H1 (cell line): ENCODE results near the gene DNAH8. TPM values are rescaled to one million over a fixed set of nuclear protein-coding genes. Genes with fewer than 3 reads are reported as not detected.

Source experiments
- GABPA ChIP-seq: IDR thresholded peaks from 2 replicates; pipeline ENCODE4 v1.6.1; 2011; ENCODE audit warnings: mild to moderate bottlenecking, low read length, moderate library complexity, borderline replicate concordance; ENCODE audit not compliant: insufficient read depth
- KDM4A ChIP-seq: IDR thresholded peaks from one replicate; pipeline ENCODE4 v1.7.1; 2012; ENCODE audit warnings: low read depth, mild to moderate bottlenecking, moderate library complexity, low read length, inconsistent platforms; ENCODE audit not compliant: severe bottlenecking
- POLR2A ChIP-seq, 2 experiments: IDR thresholded peaks; 1 replicate in 1 of 2; 2 replicates in 1 of 2; pipeline ENCODE4 v1.6.1; 2011; ENCODE audit warnings: low read depth in 2 of 2, low read length in 2 of 2, mild to moderate bottlenecking in 2 of 2; ENCODE audit errors: control extremely low read depth in 1 of 2
- RFX5 ChIP-seq: IDR thresholded peaks from 2 replicates; pipeline ENCODE4 v1.6.1; 2011; ENCODE audit warnings: low read depth, low read length, improper control_type of control experiment, borderline replicate concordance
- SIRT6 ChIP-seq: IDR thresholded peaks from one replicate; pipeline ENCODE4 v1.7.1; 2012; ENCODE audit warnings: low read length, inconsistent platforms
- SRF ChIP-seq: IDR thresholded peaks from 2 replicates; pipeline ENCODE4 v1.6.1; 2011; ENCODE audit warnings: mild to moderate bottlenecking, low read depth, low read length, moderate library complexity
- TAF1 ChIP-seq: IDR thresholded peaks from 2 replicates; pipeline ENCODE4 v1.6.1; 2011; ENCODE audit warnings: mild to moderate bottlenecking, low read depth, low read length
- TAF7 ChIP-seq: optimal IDR thresholded peaks from 2 replicates; pipeline ENCODE3; 2011; ENCODE audit warnings: low read depth, mild to moderate bottlenecking, inconsistent platforms, low read length, moderate library complexity, borderline replicate concordance
- polyA plus RNA-seq, 7 experiments: library from polyadenylated mRNA; depleted of rRNA in 3 of 7; stranded (reverse) in 5 of 7; unstranded in 2 of 7; fragments of >200 nt in 5 of 7; fragments of 200-250 nt in 2 of 7; gene quantifications; 1 replicate in 5 of 7; 2 replicates in 1 of 7; 4 replicates in 1 of 7; pipeline versions ENCODE4 v1.2.1 to v1.2.3, GENCODE V29; 2011 to 2013; ENCODE audit warnings: missing spikeins in 2 of 7, mixed read lengths in 2 of 7
- total RNA-seq: library from RNA; stranded (reverse); fragmentation: NEBNext Ultra II Directional; extraction: Animal tissue kit (Norgen Biotek cat#: 25700); gene quantifications from 2 replicates; pipeline ENCODE4 v1.2.1, GENCODE V29; 2021

The DNAH8 gene
- total and polyA plus RNA-seq, 2 of the 8 experiments (the other 6 are each of a cell fraction or from before 2014, with no cell fraction given) = under 0.01 TPM; not detected in 1

DNA sequence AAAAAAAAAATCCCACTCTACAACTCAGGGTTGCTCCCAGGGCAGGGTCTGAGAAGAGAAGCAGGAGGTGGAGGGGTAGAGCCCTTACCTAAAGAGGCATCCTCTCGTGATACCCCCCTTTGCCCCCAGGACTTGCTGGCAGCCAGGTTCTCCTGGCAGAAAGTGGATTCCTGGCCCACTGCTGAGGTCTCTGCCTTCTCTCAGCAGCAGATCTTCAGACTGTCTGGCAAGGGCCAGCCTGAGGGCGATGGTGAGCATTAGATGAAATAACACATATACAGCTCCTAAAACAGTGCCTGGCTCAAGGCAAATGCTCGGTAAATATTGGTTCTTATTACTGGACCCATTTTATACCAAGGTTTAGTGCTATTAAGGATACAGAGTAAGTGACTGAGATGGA, 328.7 kb downstream of the DNAH8 start (continued):
- TF ChIP-seq SIRT6 (no peak), TAF7 (no peak), RFX5 (no peak), POLR2A (IDR thresholded peaks at IDR 0.05; ENCODE audit: control extremely low read depth in 1 of 2, low read depth in 2 of 2, low read length in 2 of 2) (no peak), TAF1 (no peak), SRF (no peak), GABPA (no peak), KDM4A (no peak)
